GM12865 (cell line): ENCODE results near the gene WTAP.

Source experiments
- DNase-seq: peaks from one replicate; pipeline ENCODE4 v3.0.0; 2010; ENCODE audit warnings: low read depth
- H3K4me3 ChIP-seq: 2 replicates; pipeline ENCODE4 v1.5.1; 2011; ENCODE audit warnings: mild to moderate bottlenecking, low read depth, low read length, control low read depth
- TF ChIP-seq, protein P1 (sequence below): IDR thresholded peaks from 2 replicates; pipeline ENCODE4 v1.5.1; 2011; ENCODE audit warnings: low read length, control low read depth, low read depth, inconsistent platforms; ENCODE audit not compliant: insufficient read depth; ENCODE audit errors: missing control alignments

The WTAP gene

GRCh38 chr6:159726918-159727716 lies at the start of gene WTAP:
Gene WTAP (plus strand): TSS chr6:159727506. CDS start chr6:159736266, 8,760 bp downstream.
- H3K4me3 ChIP-seq, result peak within 1 kb of the TSS; percentile 97
- TF ChIP-seq, protein P1, sequence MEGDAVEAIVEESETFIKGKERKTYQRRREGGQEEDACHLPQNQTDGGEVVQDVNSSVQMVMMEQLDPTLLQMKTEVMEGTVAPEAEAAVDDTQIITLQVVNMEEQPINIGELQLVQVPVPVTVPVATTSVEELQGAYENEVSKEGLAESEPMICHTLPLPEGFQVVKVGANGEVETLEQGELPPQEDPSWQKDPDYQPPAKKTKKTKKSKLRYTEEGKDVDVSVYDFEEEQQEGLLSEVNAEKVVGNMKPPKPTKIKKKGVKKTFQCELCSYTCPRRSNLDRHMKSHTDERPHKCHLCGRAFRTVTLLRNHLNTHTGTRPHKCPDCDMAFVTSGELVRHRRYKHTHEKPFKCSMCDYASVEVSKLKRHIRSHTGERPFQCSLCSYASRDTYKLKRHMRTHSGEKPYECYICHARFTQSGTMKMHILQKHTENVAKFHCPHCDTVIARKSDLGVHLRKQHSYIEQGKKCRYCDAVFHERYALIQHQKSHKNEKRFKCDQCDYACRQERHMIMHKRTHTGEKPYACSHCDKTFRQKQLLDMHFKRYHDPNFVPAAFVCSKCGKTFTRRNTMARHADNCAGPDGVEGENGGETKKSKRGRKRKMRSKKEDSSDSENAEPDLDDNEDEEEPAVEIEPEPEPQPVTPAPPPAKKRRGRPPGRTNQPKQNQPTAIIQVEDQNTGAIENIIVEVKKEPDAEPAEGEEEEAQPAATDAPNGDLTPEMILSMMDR, result no peak
- DNase-seq, result peak; percentile 99

DNA sequence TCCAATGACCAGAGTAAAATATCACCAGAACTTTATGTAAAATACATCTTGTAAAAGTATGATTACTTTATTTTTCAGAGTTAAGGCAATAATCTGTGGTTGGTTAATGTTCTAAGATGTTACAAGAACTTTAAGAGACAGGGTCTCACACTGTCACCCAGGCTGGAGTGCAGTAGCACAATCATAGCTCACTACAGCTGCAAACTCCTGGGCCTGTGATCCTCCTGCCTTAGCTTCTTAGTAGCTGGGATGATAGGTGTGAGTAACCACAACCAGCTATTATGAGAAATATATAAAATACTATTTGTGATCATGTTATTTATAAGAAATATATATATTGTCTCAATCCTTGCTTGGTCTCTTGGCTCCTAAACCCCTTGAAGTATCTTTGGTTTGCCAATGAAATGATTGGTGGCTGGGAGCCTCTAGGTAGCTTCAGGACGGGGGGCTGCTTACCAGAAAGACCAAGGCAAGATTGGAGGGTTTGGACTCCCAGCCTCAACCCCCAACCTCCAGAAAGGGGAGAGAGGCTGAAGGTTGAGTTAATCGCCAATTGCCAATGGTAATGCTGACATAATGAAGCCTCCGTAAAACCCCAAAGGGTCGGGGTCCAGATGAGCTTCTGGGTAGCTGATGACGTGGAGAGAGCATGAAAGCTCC lies 49.7 kb upstream of the WTAP start:
- DNase-seq, result no peak
- TF ChIP-seq, protein P1, result no peak
- H3K4me3 ChIP-seq, result no peak overlapping the region

GRCh38 chr6:159678574-159678973 lies 48.7 kb upstream of the WTAP start:
- H3K4me3 ChIP-seq, result no peak overlapping the region
- TF ChIP-seq, protein P1, result no peak
- no peak for DNase-seq

GRCh38 chr6:159679091-159680077 lies 47.9 kb upstream of the WTAP start:
- no peak overlapping the region for H3K4me3 ChIP-seq
- TF ChIP-seq, protein P1, result no peak
- no peak for DNase-seq

DNA sequence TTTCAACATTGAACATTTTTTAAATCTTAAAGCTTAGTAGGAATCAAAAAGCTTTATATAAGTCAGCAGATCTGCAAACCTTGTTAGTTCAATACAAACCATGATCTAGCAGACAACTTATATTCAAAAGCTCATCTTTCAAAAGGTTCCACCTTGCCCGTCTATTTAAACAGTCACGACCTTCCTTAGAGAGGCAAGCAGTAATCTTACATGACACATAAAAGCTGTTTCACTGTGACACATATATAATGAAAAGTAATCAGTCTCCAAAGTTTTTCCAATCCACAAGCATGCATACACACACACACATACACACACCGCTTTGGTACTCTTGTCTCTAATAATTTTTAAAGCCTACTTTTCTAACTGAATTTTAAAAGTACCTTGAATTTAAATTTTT lies 47.2 kb upstream of the WTAP start:
- no peak for DNase-seq
- no peak overlapping the region for H3K4me3 ChIP-seq
- TF ChIP-seq, protein P1, result no peak

DNA sequence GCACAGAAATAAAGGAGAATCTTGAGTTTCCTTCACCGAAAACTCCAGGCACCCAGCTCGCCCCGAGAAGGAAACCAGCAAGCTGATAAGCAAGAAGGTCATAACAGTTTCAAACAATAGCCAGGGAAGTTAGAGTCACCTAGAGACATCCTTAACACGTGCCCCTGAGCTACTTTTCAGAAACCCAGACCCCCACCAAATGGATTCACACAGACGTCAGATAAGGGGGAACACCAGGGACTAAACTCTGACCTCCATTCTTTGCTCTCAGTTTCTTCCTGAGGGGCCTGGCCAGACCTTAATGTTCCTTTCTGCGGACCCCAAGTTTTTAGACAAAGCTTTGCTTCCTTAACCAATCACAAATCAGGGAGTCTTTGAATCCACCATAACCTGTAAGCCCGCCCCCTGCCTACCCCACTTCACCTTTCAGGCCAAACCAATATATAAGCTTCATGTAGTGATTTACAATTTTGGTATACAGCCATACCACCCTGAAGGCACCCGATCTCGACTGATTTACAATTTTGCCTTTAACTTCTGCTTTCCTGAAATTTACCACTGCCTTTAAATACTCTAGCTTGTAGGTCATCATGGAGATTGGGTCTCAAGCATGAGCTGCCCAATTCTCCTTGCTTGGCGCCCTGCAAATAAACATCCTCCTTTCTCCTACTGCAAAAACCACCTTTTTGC lies 46.0 kb upstream of the WTAP start:
- TF ChIP-seq, protein P1, result no peak
- no peak for DNase-seq
- H3K4me3 ChIP-seq, result no peak overlapping the region
